SK-MEL-5 (cell line): ENCODE measurements around the gene STAMBPL1. TPM values are rescaled to one million over a fixed set of nuclear protein-coding genes. Genes with fewer than 3 reads are reported as not detected.

Source experiments
- DNase-seq: peaks from one replicate; pipeline ENCODE4 v3.0.0-alpha.2; 2016; ENCODE audit warnings: low read depth, low spot score
- in situ Hi-C: cut with HindIII; loops from 2 replicates; pipeline ENCODE4 v1.10.0; 2016; ENCODE audit warnings: low sequenced_read_pairs, high pct_unique_total_duplicates, low pct_unique_long_range_greater_than_20kb
- total RNA-seq: library from RNA; depleted of rRNA; stranded (reverse); fragments of >200 nt; shearing (Covaris generic); gene quantifications from 2 replicates; pipeline ENCODE4 v1.2.3, GENCODE V29; 2014

The STAMBPL1 gene
- total RNA-seq, 1 experiment from 2014 or later, result 8.4 TPM

GRCh38 chr10:88903715-88904114 lies 23.7 kb downstream of the STAMBPL1 start:
- DNase-seq, result no peak
- in situ Hi-C loops, result no loop called here

GRCh38 chr10:88906921-88907320 lies 26.9 kb downstream of the STAMBPL1 start:
- no peak for DNase-seq
- in situ Hi-C loops, result no loop called here

- no peak for DNase-seq
- in situ Hi-C loops, result no loop called here
Measured at GRCh38 chr10:88908194-88908593, 28.1 kb downstream of the STAMBPL1 start.

GRCh38 chr10:88911116-88911515 lies 31.1 kb downstream of the STAMBPL1 start:
- in situ Hi-C loops, result no loop called here
- DNase-seq, result no peak

- in situ Hi-C loops, result no loop called here
- no peak for DNase-seq
Measured at GRCh38 chr10:88911851-88912250, 31.8 kb downstream of the STAMBPL1 start.

- DNase-seq, result no peak
- in situ Hi-C loops, result no loop called here
Measured at GRCh38 chr10:88913127-88913526, 33.1 kb downstream of the STAMBPL1 start.

- in situ Hi-C loops, result no loop called here
- no peak for DNase-seq
Measured at GRCh38 chr10:88913788-88914187, 33.7 kb downstream of the STAMBPL1 start.

GRCh38 chr10:88915781-88916180 lies 35.7 kb downstream of the STAMBPL1 start:
- in situ Hi-C loops, result no loop called here
- no peak for DNase-seq

GRCh38 chr10:88916231-88916630 lies 36.2 kb downstream of the STAMBPL1 start:
- in situ Hi-C loops, result no loop called here
- no peak for DNase-seq

GRCh38 chr10:88916986-88917385 lies 36.9 kb downstream of the STAMBPL1 start:
- DNase-seq, result no peak
- in situ Hi-C loops, result no loop called here

- in situ Hi-C loops, result no loop called here
- no peak for DNase-seq
Measured at GRCh38 chr10:88918191-88918905, 38.3 kb downstream of the STAMBPL1 start.

- DNase-seq, result no peak
- in situ Hi-C loops, result no loop called here
Measured at GRCh38 chr10:88919041-88919440, 39.0 kb downstream of the STAMBPL1 start.

- DNase-seq, result no peak
- in situ Hi-C loops, result no loop called here
Measured at GRCh38 chr10:88920198-88920597, 40.2 kb downstream of the STAMBPL1 start.

- peak; percentile 73 for DNase-seq
- in situ Hi-C loops, result no loop called here
Measured at GRCh38 chr10:88920986-88921593, 41.0 kb downstream of the STAMBPL1 start.

GRCh38 chr10:88922041-88922440 lies 42.0 kb downstream of the STAMBPL1 start:
- in situ Hi-C loops, result no loop called here
- no peak for DNase-seq

- in situ Hi-C loops, result no loop called here
- peak; percentile 55 for DNase-seq
Measured at GRCh38 chr10:88923520-88923919, 43.5 kb downstream of the STAMBPL1 start.

GRCh38 chr10:88926566-88927415 lies 46.7 kb downstream of the STAMBPL1 start:
- in situ Hi-C loops, result no loop called here

GRCh38 chr10:88927416-88927690 lies 47.3 kb downstream of the STAMBPL1 start:
- in situ Hi-C loops, result no loop called here

More at GRCh38 chr10:88926566-88927415, 46.7 kb downstream of the STAMBPL1 start:
- no peak for DNase-seq

GRCh38 chr10:88928254-88928653 lies 48.2 kb downstream of the STAMBPL1 start:
- in situ Hi-C loops, result no loop called here

More at GRCh38 chr10:88927416-88927690, 47.3 kb downstream of the STAMBPL1 start:
- no peak for DNase-seq

More at GRCh38 chr10:88928254-88928653, 48.2 kb downstream of the STAMBPL1 start:
- no peak for DNase-seq
